ENCODE measurements around the gene GALNT5.

GRCh38 chr2:157327621-157328500 lies 70.4 kb downstream of the GALNT5 start:
- TF ChIP-seq CTCF (IDR thresholded peaks at IDR 0.05) (peak; percentile 61 to 85 (median 80)), POLR2A (IDR thresholded peaks at IDR 0.05) (no peak)
